H1 (cell line): ENCODE results near the gene FITM2. TPM values are rescaled to one million over a fixed set of nuclear protein-coding genes. Genes with fewer than 3 reads are reported as not detected.

Source experiments
- CTCF ChIA-PET: fragments of 300-600 bp; sonication (Branson Sonifier 250); formaldehyde crosslinking; loops from one replicate; lab custom pipeline; 2021; ENCODE audit not compliant: partially characterized antibody; lab: Charles Lee
- POLR2A ChIA-PET: fragments of 300-600 bp; sonication (Branson Sonifier 250); formaldehyde crosslinking; loops from one replicate; lab custom pipeline; 2021; ENCODE audit warnings: inconsistent platforms; ENCODE audit not compliant: partially characterized antibody; lab: Charles Lee
- DNase-seq, 2 experiments: peaks; one replicate each; pipeline versions ENCODE4 v3.0.0 to v3.0.0-alpha.2; 2010 to 2022; ENCODE audit warnings: low spot score in 2 of 2, low read depth in 1 of 2, mixed read lengths in 1 of 2
- FAIRE-seq: peaks from 2 replicates; lab custom pipeline; 2011; peaks lifted over from hg19 to GRCh38; lab: Jason Lieb, UNC
- H2AFZ ChIP-seq: 2 replicates; pipeline ENCODE4 v1.8.1; 2012; ENCODE audit warnings: low read length, inconsistent platforms
- H2AK5ac ChIP-seq: 2 replicates; pipeline ENCODE4 v1.6.1; 2013; ENCODE audit warnings: low read depth, low read length
- H2BK120ac ChIP-seq: replicated peaks from 2 replicates; pipeline ENCODE3; 2013; ENCODE audit warnings: low read depth, low read length, inconsistent platforms
- H2BK12ac ChIP-seq: 2 replicates; pipeline ENCODE4 v1.6.1; 2013; ENCODE audit warnings: low read depth, low read length
- H2BK15ac ChIP-seq: 2 replicates; pipeline ENCODE4 v1.6.1; 2013; ENCODE audit warnings: low read length
- H2BK20ac ChIP-seq: 2 replicates; pipeline ENCODE4 v1.6.1; 2013; ENCODE audit warnings: low read length
- H2BK5ac ChIP-seq: 2 replicates; pipeline ENCODE4 v1.6.1; 2013; ENCODE audit warnings: low read depth, low read length
- H3K14ac ChIP-seq: 2 replicates; pipeline ENCODE4 v1.6.1; 2013; ENCODE audit warnings: inconsistent platforms; ENCODE audit not compliant: insufficient read length
- H3K18ac ChIP-seq: 2 replicates; pipeline ENCODE4 v1.6.1; 2013; ENCODE audit warnings: low read length; ENCODE audit errors: extremely low read depth
- H3K23ac ChIP-seq: 2 replicates; pipeline ENCODE4 v1.6.1; 2013; ENCODE audit warnings: inconsistent platforms; ENCODE audit not compliant: insufficient read length
- H3K23me2 ChIP-seq: 2 replicates; pipeline ENCODE4 v1.6.1; 2013; ENCODE audit warnings: low read depth, low read length
- H3K27ac ChIP-seq: 2 replicates; pipeline ENCODE4 v1.6.1; 2011; ENCODE audit warnings: low read depth, low read length, inconsistent platforms
- H3K27me3 ChIP-seq, 4 experiments: replicated peaks in 1 of 4; 1 replicate in 1 of 4; 2 replicates in 3 of 4; pipeline versions ENCODE4 v1.6.1 to v1.8.1; 2011 to 2013; ENCODE audit warnings: low read length in 3 of 4, mild to moderate bottlenecking in 3 of 4, inconsistent platforms in 2 of 4, mixed read lengths in 2 of 4, moderate library complexity in 1 of 4; ENCODE audit not compliant: control insufficient read depth in 3 of 4, insufficient read depth in 3 of 4; ENCODE audit errors: extremely low read depth in 1 of 4
- H3K36me3 ChIP-seq, 4 experiments: 2 replicates each; pipeline versions ENCODE4 v1.6.1 to v1.8.1; 2011 to 2013; ENCODE audit warnings: mild to moderate bottlenecking in 4 of 4, low read length in 3 of 4, moderate library complexity in 2 of 4, control low read depth in 1 of 4, inconsistent platforms in 1 of 4; ENCODE audit not compliant: insufficient read depth in 4 of 4, control insufficient read depth in 2 of 4
- H3K4ac ChIP-seq: replicated peaks from 2 replicates; pipeline ENCODE3; 2013; ENCODE audit warnings: low read length, low read depth, mixed read lengths, inconsistent platforms; ENCODE audit not compliant: insufficient read length
- H3K4me1 ChIP-seq, 4 experiments: replicated peaks in 1 of 4; 1 replicate in 1 of 4; 2 replicates in 3 of 4; pipeline versions ENCODE4 v1.6.1 to v1.8.1; 2011 to 2013; ENCODE audit warnings: low read length in 3 of 4, inconsistent platforms in 2 of 4, mixed read lengths in 1 of 4; ENCODE audit not compliant: insufficient read depth in 4 of 4, control insufficient read depth in 3 of 4
- H3K4me2 ChIP-seq, 2 experiments: 2 replicates each; pipeline versions ENCODE4 v1.6.1 to v1.8.1; 2011 to 2013; ENCODE audit warnings: low read depth in 2 of 2, low read length in 2 of 2, control low read depth in 1 of 2, inconsistent platforms in 1 of 2, mild to moderate bottlenecking in 1 of 2; ENCODE audit not compliant: insufficient read depth in 1 of 2
- H3K4me3 ChIP-seq, 4 experiments: fragments of 200-600, 300-600 bp in 1 of 4; sonication (generic), shearing (Covaris generic), sonication (Bioruptor Twin) in 1 of 4; 2 replicates each; pipeline versions ENCODE4 v1.5.1 to v1.8.1; 2011 to 2016; ENCODE audit warnings: low read length in 4 of 4, low read depth in 3 of 4, control low read depth in 2 of 4, inconsistent platforms in 2 of 4, mild to moderate bottlenecking in 2 of 4, mixed read lengths in 1 of 4, moderate library complexity in 1 of 4; ENCODE audit not compliant: insufficient read depth in 2 of 4; ENCODE audit errors: extremely low read depth in 1 of 4
- H3K56ac ChIP-seq: replicated peaks from 2 replicates; pipeline ENCODE3; 2013; ENCODE audit warnings: low read depth, mild to moderate bottlenecking, mixed read lengths, low read length, inconsistent platforms; ENCODE audit not compliant: insufficient read length
- H3K79me1 ChIP-seq: 2 replicates; pipeline ENCODE4 v1.6.1; 2013; ENCODE audit warnings: low read depth, low read length, control low read depth
- H3K79me2 ChIP-seq, 2 experiments: 2 replicates each; pipeline versions ENCODE4 v1.6.1 to v1.8.1; 2012 to 2013; ENCODE audit warnings: low read length in 2 of 2, mild to moderate bottlenecking in 2 of 2, inconsistent platforms in 1 of 2; ENCODE audit not compliant: insufficient read depth in 2 of 2, control insufficient read depth in 1 of 2
- H3K9ac ChIP-seq, 4 experiments: replicated peaks in 1 of 4; 1 replicate in 1 of 4; 2 replicates in 3 of 4; pipeline versions ENCODE4 v1.6.1 to v1.8.1; 2011 to 2013; ENCODE audit warnings: low read depth in 3 of 4, low read length in 3 of 4, control low read depth in 2 of 4, mild to moderate bottlenecking in 2 of 4, moderate library complexity in 2 of 4, inconsistent platforms in 1 of 4; ENCODE audit errors: extremely low read depth in 1 of 4
- H3K9me3 ChIP-seq, 2 experiments: 2 replicates each; pipeline versions ENCODE4 v1.6.1 to v1.8.1; 2012 to 2013; ENCODE audit warnings: mild to moderate bottlenecking in 2 of 2, moderate library complexity in 2 of 2, control low read depth in 1 of 2, inconsistent platforms in 1 of 2, low read depth in 1 of 2, low read length in 1 of 2, mixed read lengths in 1 of 2; ENCODE audit not compliant: insufficient read depth in 2 of 2
- H4K20me1 ChIP-seq, 2 experiments: replicated peaks in 1 of 2; 2 replicates each; pipeline versions ENCODE3 to v1.8.1; 2011 to 2013; ENCODE audit warnings: inconsistent platforms in 2 of 2, low read length in 2 of 2, mild to moderate bottlenecking in 1 of 2; ENCODE audit not compliant: insufficient read depth in 2 of 2, control insufficient read depth in 1 of 2
- H4K5ac ChIP-seq: 2 replicates; pipeline ENCODE4 v1.6.1; 2013; ENCODE audit warnings: low read length, low read depth, mixed read lengths, inconsistent platforms; ENCODE audit not compliant: insufficient read length
- H4K8ac ChIP-seq: 2 replicates; pipeline ENCODE4 v1.8.0; 2013; ENCODE audit warnings: mild to moderate bottlenecking, moderate library complexity, low read length, inconsistent platforms; ENCODE audit not compliant: insufficient read depth; ENCODE audit errors: extremely low read depth
- H4K91ac ChIP-seq: replicated peaks from 2 replicates; pipeline ENCODE3; 2013; ENCODE audit warnings: low read length, mixed read lengths, inconsistent platforms; ENCODE audit not compliant: insufficient read length
- CHD1 ChIP-seq: IDR thresholded peaks from 2 replicates; pipeline ENCODE4 v1.6.1; 2012; ENCODE audit warnings: low read depth, low read length, improper control_type of control experiment
- CREB1 ChIP-seq: IDR thresholded peaks from 2 replicates; pipeline ENCODE4 v1.6.1; 2012; ENCODE audit warnings: inconsistent platforms
- HDAC2 ChIP-seq, 2 experiments: fragments of 300-600 bp in 1 of 2; sonication (generic) in 1 of 2; IDR thresholded peaks; 2 replicates each; pipeline ENCODE4 v1.6.1; 2011 to 2012; ENCODE audit warnings: low read depth in 2 of 2, low read length in 2 of 2, mild to moderate bottlenecking in 2 of 2, moderate library complexity in 2 of 2, borderline replicate concordance in 1 of 2, inconsistent platforms in 1 of 2
- KDM1A ChIP-seq: fragments of 200-600, 300-600 bp; sonication (generic); IDR thresholded peaks from 2 replicates; pipeline ENCODE4 v1.7.1; 2016; ENCODE audit warnings: mild to moderate bottlenecking, low read length, borderline replicate concordance
- KDM4A ChIP-seq: IDR thresholded peaks from one replicate; pipeline ENCODE4 v1.7.1; 2012; ENCODE audit warnings: low read depth, mild to moderate bottlenecking, moderate library complexity, low read length, inconsistent platforms; ENCODE audit not compliant: severe bottlenecking
- MAFK ChIP-seq: IDR thresholded peaks from 2 replicates; pipeline ENCODE4 v1.6.1; 2012; ENCODE audit warnings: low read depth, mild to moderate bottlenecking, improper control_type of control experiment, low read length
- NRF1 ChIP-seq: IDR thresholded peaks from 2 replicates; pipeline ENCODE4 v1.6.1; 2011; ENCODE audit warnings: mild to moderate bottlenecking, low read depth, low read length, improper control_type of control experiment
- SIN3A ChIP-seq, 2 experiments: IDR thresholded peaks in 1 of 2; conservative IDR thresholded peaks in 1 of 2; 2 replicates each; pipeline ENCODE4 v1.6.1; 2011 to 2012; ENCODE audit warnings: low read length in 2 of 2, improper control_type of control experiment in 1 of 2, low read depth in 1 of 2, mild to moderate bottlenecking in 1 of 2
- SP4 ChIP-seq: IDR thresholded peaks from 2 replicates; pipeline ENCODE4 v1.6.1; 2012; ENCODE audit warnings: low read length, inconsistent platforms
- SRF ChIP-seq: IDR thresholded peaks from 2 replicates; pipeline ENCODE4 v1.6.1; 2011; ENCODE audit warnings: mild to moderate bottlenecking, low read depth, low read length, moderate library complexity
- TAF7 ChIP-seq: optimal IDR thresholded peaks from 2 replicates; pipeline ENCODE3; 2011; ENCODE audit warnings: low read depth, mild to moderate bottlenecking, inconsistent platforms, low read length, moderate library complexity, borderline replicate concordance
- ZNF274 ChIP-seq: IDR thresholded peaks from 2 replicates; pipeline ENCODE4 v1.7.0; 2012; ENCODE audit warnings: low read length, borderline replicate concordance; ENCODE audit errors: extremely low read depth
- polyA plus RNA-seq, 7 experiments: library from polyadenylated mRNA; depleted of rRNA in 3 of 7; stranded (reverse) in 5 of 7; unstranded in 2 of 7; fragments of >200 nt in 5 of 7; fragments of 200-250 nt in 2 of 7; gene quantifications; 1 replicate in 5 of 7; 2 replicates in 1 of 7; 4 replicates in 1 of 7; pipeline versions ENCODE4 v1.2.1 to v1.2.3, GENCODE V29; 2011 to 2013; ENCODE audit warnings: missing spikeins in 2 of 7, mixed read lengths in 2 of 7
- total RNA-seq: library from RNA; stranded (reverse); fragmentation: NEBNext Ultra II Directional; extraction: Animal tissue kit (Norgen Biotek cat#: 25700); gene quantifications from 2 replicates; pipeline ENCODE4 v1.2.1, GENCODE V29; 2021
- TF ChIP-seq, protein P1 (sequence below): IDR thresholded peaks from 2 replicates; pipeline ENCODE4 v1.6.1; 2011; ENCODE audit warnings: low read depth, mild to moderate bottlenecking, low read length; ENCODE audit not compliant: insufficient read depth
- TF ChIP-seq, protein P2 (sequence below): IDR thresholded peaks from 2 replicates; pipeline ENCODE4 v1.6.1; 2012; ENCODE audit warnings: inconsistent platforms

The FITM2 gene
- total and polyA plus RNA-seq, 2 of the 8 experiments (the other 6 are each of a cell fraction or from before 2014, with no cell fraction given), result 1.1 to 2.1 TPM

DNA sequence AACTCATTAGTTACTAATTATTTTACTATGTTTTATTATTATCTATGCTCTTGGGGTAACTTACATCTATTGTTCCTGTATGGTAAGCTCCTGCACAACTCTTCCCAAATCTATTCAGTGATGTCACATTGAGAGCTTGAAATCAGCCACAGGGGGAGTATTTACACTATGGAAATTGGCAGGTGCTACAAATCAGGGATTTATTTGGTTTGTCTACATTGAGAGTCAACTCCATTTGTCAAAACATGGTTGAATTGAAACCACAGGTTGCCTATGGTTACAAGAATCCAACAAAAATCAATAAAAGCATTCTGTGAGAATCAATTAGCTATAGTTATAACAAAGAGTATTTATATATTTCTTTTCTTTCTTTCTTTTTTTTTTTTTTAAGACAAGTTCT is 3.9 kb upstream of the FITM2 start:
- ChIA-PET CTCF (interaction anchor here (0.6 to 11.3 kb wide), 7 partner anchors 12 to 404 kb away, joined by 3 to 139 read pairs (median 3); no protein-coding TSS in a partner anchor), POLR2A (no interaction called here)
- Histone ChIP-seq H3K23ac (no peak overlapping the region), H2BK120ac (no peak overlapping the region), H4K91ac (no peak overlapping the region), H3K14ac (no peak overlapping the region), H4K5ac (no peak overlapping the region), H2AK5ac (no peak overlapping the region), H2AFZ (no peak overlapping the region), H3K18ac (no peak overlapping the region), H3K4me1 (peaks cover 0 to 5% (median 2%) of the 10 kb centered on the region in 4 experiments; a peak in 2 of 7 replicates), H3K79me1 (no peaks in the 10 kb centered on the region), H3K27me3 (peaks cover 0 to 17% (median 7%) of the 10 kb centered on the region in 4 experiments; a peak in 4 of 7 replicates), H3K36me3 (no peaks in the 10 kb centered on the region), H3K9me3 (no peaks in the 10 kb centered on the region), H3K9ac (no peak overlapping the region), H2BK5ac (no peak overlapping the region), H3K4ac (no peak overlapping the region), H3K23me2 (peaks cover 5% of the 10 kb centered on the region), H3K79me2 (no peaks in the 10 kb centered on the region), H3K56ac (no peak overlapping the region), H4K20me1 (no peaks in the 10 kb centered on the region), H2BK20ac (no peak overlapping the region), H3K27ac (no peak overlapping the region), H4K8ac (no peak overlapping the region), H2BK15ac (no peak overlapping the region), H2BK12ac (no peak overlapping the region), H3K4me3 (no peak overlapping the region), H3K4me2 (no peak overlapping the region)
- DNase-seq, result no peak
- no peak for FAIRE-seq
- TF ChIP-seq HDAC2 (IDR thresholded peaks at IDR 0.05; ENCODE audit: borderline replicate concordance in 1 of 2, low read depth in 2 of 2, low read length in 2 of 2) (no peak), ZNF274 (no peak), KDM1A (no peak), SIN3A (conservative IDR thresholded peaks at IDR 0.05 in 1 of 2, IDR thresholded peaks at IDR 0.05 in 1 of 2; ENCODE audit: low read depth in 1 of 2, low read length in 2 of 2) (no peak), CHD1 (no peak), KDM4A (no peak), SRF (no peak), NRF1 (no peak), TAF7 (no peak), MAFK (no peak), SP4 (no peak), CREB1 (no peak)
- TF ChIP-seq, protein P1, sequence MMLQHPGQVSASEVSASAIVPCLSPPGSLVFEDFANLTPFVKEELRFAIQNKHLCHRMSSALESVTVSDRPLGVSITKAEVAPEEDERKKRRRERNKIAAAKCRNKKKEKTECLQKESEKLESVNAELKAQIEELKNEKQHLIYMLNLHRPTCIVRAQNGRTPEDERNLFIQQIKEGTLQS, result no peak
- TF ChIP-seq, protein P2, sequence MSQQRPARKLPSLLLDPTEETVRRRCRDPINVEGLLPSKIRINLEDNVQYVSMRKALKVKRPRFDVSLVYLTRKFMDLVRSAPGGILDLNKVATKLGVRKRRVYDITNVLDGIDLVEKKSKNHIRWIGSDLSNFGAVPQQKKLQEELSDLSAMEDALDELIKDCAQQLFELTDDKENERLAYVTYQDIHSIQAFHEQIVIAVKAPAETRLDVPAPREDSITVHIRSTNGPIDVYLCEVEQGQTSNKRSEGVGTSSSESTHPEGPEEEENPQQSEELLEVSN, result no peak
